Body of pancreas (tissue), 4 donors: ENCODE data around the gene RARA.

Experiments
- POLR2A ChIP-seq, 3 donors: fragments of 450-650 bp; IDR thresholded peaks; one replicate each; pipeline ENCODE4 v1.6.1; 2016; ENCODE audit warnings: antibody characterized with exemption in 3 of 3, mild to moderate bottlenecking in 2 of 3
- TF ChIP-seq, protein P1 (sequence below), 7 experiments: fragments of 450-650 bp in 4 of 7; fragments of 200-600 bp in 3 of 7; sonication (generic) in 3 of 7; IDR thresholded peaks; one replicate each; pipeline ENCODE4 v1.5.1; 2016 to 2019; ENCODE audit warnings: antibody characterized with exemption in 7 of 7

DNA sequence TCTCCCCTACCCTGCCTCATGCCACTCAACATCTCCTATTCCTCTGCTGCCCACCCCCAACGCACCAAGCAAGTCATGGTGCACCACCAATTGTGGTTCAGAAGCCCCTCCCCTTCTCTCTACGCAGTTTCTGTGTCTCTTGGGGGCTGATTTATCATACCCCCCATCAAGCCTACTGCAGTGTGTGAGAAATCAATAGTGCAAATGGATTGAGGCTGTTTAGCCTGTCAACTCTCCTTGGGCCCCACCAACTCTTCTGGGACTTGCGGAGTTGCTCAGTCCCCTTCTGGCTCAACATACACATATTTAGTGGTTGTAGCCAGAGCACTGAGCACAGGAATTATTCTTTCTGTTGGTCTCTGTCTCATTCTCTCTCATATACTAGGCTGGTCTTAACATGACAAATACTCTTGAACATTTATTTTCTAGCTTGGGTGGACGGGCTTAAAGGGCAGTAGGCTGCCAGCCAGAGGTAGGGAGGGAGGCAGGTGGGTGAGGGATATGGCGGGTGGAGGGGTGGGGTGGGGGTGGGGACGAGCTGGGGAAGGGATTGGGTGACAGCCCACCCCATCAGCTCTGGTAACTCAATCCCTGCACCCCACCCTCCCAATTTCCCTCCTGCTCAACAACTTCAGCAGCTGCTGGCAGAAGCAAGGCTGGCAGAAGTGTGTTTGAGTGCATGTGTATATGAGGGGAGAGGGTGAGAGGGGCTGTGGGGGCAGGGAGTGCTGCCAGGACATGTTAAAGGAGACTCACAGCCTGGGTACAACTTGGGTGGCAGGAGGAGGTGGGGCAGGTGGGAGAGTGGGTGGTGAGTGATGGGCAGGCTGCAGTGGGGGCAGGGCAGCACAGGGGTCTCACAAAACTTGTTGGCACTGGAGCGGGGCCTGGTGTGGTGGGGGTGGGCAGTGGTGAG lies 4.9 kb downstream of the RARA start:
- TF ChIP-seq, protein P1, sequence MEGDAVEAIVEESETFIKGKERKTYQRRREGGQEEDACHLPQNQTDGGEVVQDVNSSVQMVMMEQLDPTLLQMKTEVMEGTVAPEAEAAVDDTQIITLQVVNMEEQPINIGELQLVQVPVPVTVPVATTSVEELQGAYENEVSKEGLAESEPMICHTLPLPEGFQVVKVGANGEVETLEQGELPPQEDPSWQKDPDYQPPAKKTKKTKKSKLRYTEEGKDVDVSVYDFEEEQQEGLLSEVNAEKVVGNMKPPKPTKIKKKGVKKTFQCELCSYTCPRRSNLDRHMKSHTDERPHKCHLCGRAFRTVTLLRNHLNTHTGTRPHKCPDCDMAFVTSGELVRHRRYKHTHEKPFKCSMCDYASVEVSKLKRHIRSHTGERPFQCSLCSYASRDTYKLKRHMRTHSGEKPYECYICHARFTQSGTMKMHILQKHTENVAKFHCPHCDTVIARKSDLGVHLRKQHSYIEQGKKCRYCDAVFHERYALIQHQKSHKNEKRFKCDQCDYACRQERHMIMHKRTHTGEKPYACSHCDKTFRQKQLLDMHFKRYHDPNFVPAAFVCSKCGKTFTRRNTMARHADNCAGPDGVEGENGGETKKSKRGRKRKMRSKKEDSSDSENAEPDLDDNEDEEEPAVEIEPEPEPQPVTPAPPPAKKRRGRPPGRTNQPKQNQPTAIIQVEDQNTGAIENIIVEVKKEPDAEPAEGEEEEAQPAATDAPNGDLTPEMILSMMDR (IDR thresholded peaks at IDR 0.05): no peak
- no peak for TF ChIP-seq POLR2A (IDR thresholded peaks at IDR 0.05)
